Ishikawa (cell line): ENCODE results near the gene CDT1.

Source experiments
- CREB1 ChIP-seq: IDR thresholded peaks from 2 replicates; pipeline ENCODE4 v1.6.1; 2012; ENCODE audit warnings: low read depth
- NFIC ChIP-seq: IDR thresholded peaks from 2 replicates; pipeline ENCODE4 v1.6.1; 2012
- RAD21 ChIP-seq: IDR thresholded peaks from 2 replicates; pipeline ENCODE4 v1.6.1; 2012; ENCODE audit warnings: low read depth
- REST ChIP-seq: IDR thresholded peaks from 2 replicates; pipeline ENCODE4 v1.6.1; 2012; ENCODE audit warnings: low read depth, mild to moderate bottlenecking
- TAF1 ChIP-seq: IDR thresholded peaks from 2 replicates; pipeline ENCODE4 v1.6.1; 2012; ENCODE audit warnings: low read depth, mild to moderate bottlenecking
- TF ChIP-seq, protein P1 (sequence below): IDR thresholded peaks from 2 replicates; pipeline ENCODE4 v1.6.1; 2012

- TF ChIP-seq TAF1 (no peak), NFIC (no peak), RAD21 (no peak), CREB1 (no peak), REST (no peak)
- TF ChIP-seq, protein P1, sequence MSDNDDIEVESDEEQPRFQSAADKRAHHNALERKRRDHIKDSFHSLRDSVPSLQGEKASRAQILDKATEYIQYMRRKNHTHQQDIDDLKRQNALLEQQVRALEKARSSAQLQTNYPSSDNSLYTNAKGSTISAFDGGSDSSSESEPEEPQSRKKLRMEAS = no peak
Measured at GRCh38 chr16:88814144-88814502, 10.5 kb downstream of the CDT1 start.
